K562 (cell line): ENCODE measurements around the gene SIK3. TPM values are rescaled to one million over a fixed set of nuclear protein-coding genes. Genes with fewer than 3 reads are reported as not detected.

Experiments used
- ATAC-seq: fragments of 200-7000 bp; cut with Tn5 transposase; 3 replicates; pipeline ENCODE4 v1.9.1; 2020; ENCODE audit warnings: moderate library complexity
- BruUV-seq: library from RNA; stranded (reverse); fragments of 400-500 nt; replicated peaks from 2 replicates; lab custom pipeline; 2021; lab: Mats Ljungman, UMichigan
- CTCF ChIA-PET: fragments of 300-600 bp; formaldehyde crosslinking; extraction: SDS; loops from one replicate; lab custom pipeline; 2021; ENCODE audit warnings: low intra/inter-chr PET ratio; lab: Yijun Ruan, JAX
- POLR2A ChIA-PET: fragments of 300-600, 350-650 bp; sonication (Branson Sonifier 250); formaldehyde crosslinking; extraction: SDS; loops from one replicate; lab custom pipeline; 2021; ENCODE audit warnings: antibody characterized with exemption, inconsistent platforms; lab: Yijun Ruan, JAX
- DNase-seq, 4 experiments: peaks; one replicate each; pipeline versions ENCODE4 v3.0.0 to v3.0.0-alpha.2; 2011 to 2018; ENCODE audit warnings: low spot score in 3 of 4, mixed read lengths in 3 of 4; ENCODE audit errors: extremely low read depth in 1 of 4
- FAIRE-seq: peaks from 2 replicates; lab custom pipeline; 2011; peaks lifted over from hg19 to GRCh38; lab: Jason Lieb, UNC
- H2AFZ ChIP-seq: 2 replicates; pipeline ENCODE4 v1.6.0; 2011; ENCODE audit warnings: low read depth, low read length, control low read depth, inconsistent platforms
- H3K27ac ChIP-seq: fragments of 200-600 bp; 3 replicates; pipeline ENCODE4 v1.8.0; 2011; ENCODE audit warnings: low read depth, mild to moderate bottlenecking, control low read depth, inconsistent platforms, low read length, moderate library complexity, mixed read lengths; ENCODE audit errors: extremely low read depth
- H3K27me3 ChIP-seq, 2 experiments: fragments of 300-600 bp in 1 of 2; 2 replicates in 1 of 2; 3 replicates in 1 of 2; pipeline versions ENCODE4 v1.6.0 to v1.8.0; 2011; ENCODE audit warnings: inconsistent platforms in 2 of 2, low read length in 2 of 2, mild to moderate bottlenecking in 1 of 2, mixed read lengths in 1 of 2, moderate library complexity in 1 of 2; ENCODE audit not compliant: control insufficient read depth in 2 of 2, insufficient read depth in 2 of 2
- H3K36me3 ChIP-seq: fragments of 300-600 bp; 3 replicates; pipeline ENCODE4 v1.8.0; 2011; ENCODE audit warnings: mild to moderate bottlenecking, low read length, inconsistent platforms; ENCODE audit not compliant: control insufficient read depth, insufficient read depth
- H3K4me1 ChIP-seq, 2 experiments: fragments of 200-600 bp in 1 of 2; replicated peaks in 1 of 2; 2 replicates in 1 of 2; 3 replicates in 1 of 2; pipeline versions ENCODE4 v1.5.1 to v1.8.0; 2011; ENCODE audit warnings: inconsistent platforms in 2 of 2, low read length in 2 of 2, mild to moderate bottlenecking in 1 of 2, mixed read lengths in 1 of 2, moderate library complexity in 1 of 2; ENCODE audit not compliant: control insufficient read depth in 2 of 2, insufficient read depth in 2 of 2
- H3K4me2 ChIP-seq: 2 replicates; pipeline ENCODE4 v1.6.1; 2011; ENCODE audit warnings: low read length, control low read depth, inconsistent platforms, mixed read lengths; ENCODE audit not compliant: insufficient read depth
- H3K4me3 ChIP-seq: fragments of 200-600 bp; sonication (generic), shearing (Covaris generic); 2 replicates; pipeline ENCODE4 v1.5.1; 2016; ENCODE audit warnings: control low read depth, inconsistent platforms
- H3K79me2 ChIP-seq: fragments of 200-600 bp; 3 replicates; pipeline ENCODE4 v1.8.0; 2011; ENCODE audit warnings: low read length, inconsistent platforms; ENCODE audit not compliant: control insufficient read depth, insufficient read depth
- H3K9ac ChIP-seq, 2 experiments: 2 replicates each; pipeline versions ENCODE4 v1.6.0 to v1.6.1; 2011; ENCODE audit warnings: low read depth in 2 of 2, low read length in 2 of 2, control low read depth in 1 of 2, inconsistent platforms in 1 of 2, mild to moderate bottlenecking in 1 of 2, mixed read lengths in 1 of 2; ENCODE audit not compliant: insufficient read depth in 1 of 2
- H3K9me1 ChIP-seq: one replicate; pipeline ENCODE4 v1.6.0; 2011; ENCODE audit warnings: inconsistent platforms, mild to moderate bottlenecking, low read length, moderate library complexity; ENCODE audit not compliant: control insufficient read depth, insufficient read depth
- H3K9me3 ChIP-seq: replicated peaks from 2 replicates; pipeline ENCODE4 v1.5.1; 2011; ENCODE audit warnings: low read depth, low read length, inconsistent platforms; ENCODE audit not compliant: control insufficient read depth, insufficient read depth
- H4K20me1 ChIP-seq: replicated peaks from 2 replicates; pipeline ENCODE4 v1.6.1; 2011; ENCODE audit warnings: low read length, inconsistent platforms, mixed read lengths; ENCODE audit not compliant: control insufficient read depth, insufficient read depth
- C11orf30 ChIP-seq: fragments of 450-650 bp; IDR thresholded peaks from 2 replicates; pipeline ENCODE4 v1.6.1; 2016; ENCODE audit warnings: low read depth, mild to moderate bottlenecking
- CBFA2T3 ChIP-seq: fragments of 450-650 bp; IDR thresholded peaks from 2 replicates; pipeline ENCODE4 v1.6.1; 2017
- CTBP1 ChIP-seq: fragments of 450-650 bp; IDR thresholded peaks from 2 replicates; pipeline ENCODE4 v1.6.1; 2016; ENCODE audit warnings: borderline replicate concordance
- DPF2 ChIP-seq: fragments of 450-650 bp; IDR thresholded peaks from 2 replicates; pipeline ENCODE4 v1.6.1; 2016
- GABPA ChIP-seq: fragments of 200-800 bp; sonication (Bioruptor generic); conservative IDR thresholded peaks from 2 replicates; pipeline ENCODE4 v1.6.1; 2016; ENCODE audit warnings: low read depth, missing genetic modification characterization, missing compliant biosample characterization
- JUND ChIP-seq, 2 experiments: IDR thresholded peaks; 2 replicates in 1 of 2; 3 replicates in 1 of 2; pipeline ENCODE4 v1.6.1; 2011; ENCODE audit warnings: borderline replicate concordance in 2 of 2, low read depth in 2 of 2, low read length in 2 of 2, improper control_type of control experiment in 1 of 2, missing biosample characterization in 1 of 2, missing genetic modification characterization in 1 of 2, missing genetic modification reagents in 1 of 2
- LCOR ChIP-seq: sonication (generic); formaldehyde crosslinking; IDR thresholded peaks from 2 replicates; pipeline ENCODE4 v1.8.0; 2022; ENCODE audit warnings: mild to moderate bottlenecking, missing genetic modification reagents
- MAFF ChIP-seq: IDR thresholded peaks from 2 replicates; pipeline ENCODE4 v1.6.1; 2012; ENCODE audit warnings: low read length, improper control_type of control experiment
- MAFG ChIP-seq: fragments of 450-650 bp; conservative IDR thresholded peaks from 2 replicates; pipeline ENCODE4 v1.6.1; 2016; ENCODE audit warnings: missing genetic modification characterization, missing compliant biosample characterization
- MAFK ChIP-seq: IDR thresholded peaks from 2 replicates; pipeline ENCODE4 v1.6.1; 2011; ENCODE audit warnings: low read length, improper control_type of control experiment
- MTA1 ChIP-seq: fragments of 450-650 bp; IDR thresholded peaks from 2 replicates; pipeline ENCODE4 v1.6.1; 2017; ENCODE audit warnings: borderline replicate concordance
- MYC ChIP-seq, 2 experiments: fragments of 250-450 bp in 1 of 2; sonication (Bioruptor Pico) in 1 of 2; IDR thresholded peaks; 2 replicates each; pipeline versions ENCODE4 v1.5.1 to v1.6.1; 2012 to 2021; ENCODE audit warnings: low read depth in 2 of 2, borderline replicate concordance in 1 of 2, improper control_type of control experiment in 1 of 2, low read length in 1 of 2, mild to moderate bottlenecking in 1 of 2, moderate library complexity in 1 of 2
- NFIC ChIP-seq: fragments of 450-650 bp; IDR thresholded peaks from 2 replicates; pipeline ENCODE4 v1.6.1; 2017; ENCODE audit warnings: mild to moderate bottlenecking, inconsistent platforms
- PHTF2 ChIP-seq: fragments of 250-450 bp; sonication (Bioruptor Pico); IDR thresholded peaks from 2 replicates; pipeline ENCODE4 v1.5.0; 2021; ENCODE audit warnings: mild to moderate bottlenecking
- PKNOX1 ChIP-seq: fragments of 450-650 bp; IDR thresholded peaks from 2 replicates; pipeline ENCODE4 v1.6.1; 2016
- SMARCA4 ChIP-seq: fragments of 450-650 bp; IDR thresholded peaks from 2 replicates; pipeline ENCODE4 v1.6.1; 2016
- SOX6 ChIP-seq: fragments of 450-650 bp; IDR thresholded peaks from 2 replicates; pipeline ENCODE4 v1.6.1; 2014; ENCODE audit warnings: mild to moderate bottlenecking
- TAL1 ChIP-seq: fragments of 450-650 bp; IDR thresholded peaks from 2 replicates; pipeline ENCODE4 v1.6.1; 2016; ENCODE audit warnings: mild to moderate bottlenecking
- TBL1XR1 ChIP-seq, 2 experiments: IDR thresholded peaks; 2 replicates each; pipeline ENCODE4 v1.6.1; 2012; ENCODE audit warnings: improper control_type of control experiment in 2 of 2, low read length in 2 of 2, mild to moderate bottlenecking in 1 of 2
- TCF15 ChIP-seq: fragments of 250-450 bp; sonication (Bioruptor Pico); IDR thresholded peaks from 2 replicates; pipeline ENCODE4 v1.8.0; 2022; ENCODE audit warnings: moderate library complexity, mild to moderate bottlenecking, inconsistent platforms
- TSC22D4 ChIP-seq: fragments of 450-650 bp; IDR thresholded peaks from 2 replicates; pipeline ENCODE4 v1.6.1; 2016; ENCODE audit warnings: missing genetic modification characterization, missing biosample characterization, control low read depth
- ZBTB7A ChIP-seq: IDR thresholded peaks from 2 replicates; pipeline ENCODE4 v1.6.1; 2011; ENCODE audit warnings: low read depth, mild to moderate bottlenecking, low read length, moderate library complexity, borderline replicate concordance; ENCODE audit not compliant: control insufficient read depth
- WGBS: fragments of 100-300 bp; shearing (Covaris generic); methylation state at CpG from one replicate; pipeline ENCODE4 v1.1.6; 2016; ENCODE audit warnings: low coverage, mixed read lengths; ENCODE audit not compliant: insufficient coverage; ENCODE audit errors: missing lambda C conversion rate; 5-methylcytosine and 5-hydroxymethylcytosine counted together
- in situ Hi-C: fragments of 300-500 bp; cut with MboI; formaldehyde crosslinking; loops from 4 replicates; pipeline ENCODE4 v1.15.0; 2018; ENCODE audit warnings: inconsistent platforms, mixed read lengths
- intact Hi-C: fragments of 100-400 bp; cut with micrococcal nuclease; formaldehyde crosslinking; loops from 2 replicates; pipeline ENCODE4 v1.14.2; 2022
- polyA plus RNA-seq, 8 experiments: library from polyadenylated mRNA; depleted of rRNA in 4 of 8; stranded (reverse) in 5 of 8; unstranded in 3 of 8; fragments of >200 nt; fragmentation: Nextera tagmentation in 2 of 8; fragmentation: Illumina TruSeq in 1 of 8; extraction: Ambion mirVana in 2 of 8; extraction: Trizol in 1 of 8; gene quantifications; 2 replicates each; pipeline versions ENCODE4 v1.2.1 to v1.2.3, GENCODE V29; 2011 to 2014; ENCODE audit warnings: inconsistent platforms in 1 of 8, missing spikeins in 1 of 8
- total RNA-seq, 7 experiments: library from RNA; depleted of rRNA in 6 of 7; stranded (reverse); fragments of >200 nt in 6 of 7; fragmentation: Illumina TruSeq in 2 of 7; extraction: Trizol in 2 of 7; gene quantifications; 2 replicates each; pipeline versions ENCODE4 v1.2.1 to v1.2.3, GENCODE V29; 2011 to 2021; ENCODE audit warnings: low replicate concordance in 1 of 7

Gene SIK3
- total and polyA plus RNA-seq, 9 of the 15 experiments (the other 6 are each of a cell fraction or from before 2014, with no cell fraction given) = 1.6 to 21.6 (median 8.0) TPM

- ChIA-PET POLR2A (interaction anchor here (0.6 to 1.1 kb wide), 5 partner anchors 12 to 154 kb away, joined by 3 to 4 read pairs (median 3); no protein-coding TSS in a partner anchor), CTCF (no interaction called here)
- 26% methylated on average over 3 of the region's 3 CpGs for WGBS
- Histone ChIP-seq H3K4me2 (no peak overlapping the region), H3K4me3 (no peak overlapping the region), H3K36me3 (no peaks in the 10 kb centered on the region), H3K4me1 (peaks cover 20 to 24% of the 10 kb centered on the region in 2 experiments; a peak in 4 of 5 replicates), H3K9me1 (no peaks in the 10 kb centered on the region), H4K20me1 (peaks cover 22% of the 10 kb centered on the region), H3K27me3 (no peaks in the 10 kb centered on the region), H3K9me3 (no peaks in the 10 kb centered on the region), H3K9ac (no peak overlapping the region), H3K79me2 (peaks cover 38% of the 10 kb centered on the region), H2AFZ (no peak overlapping the region), H3K27ac (no peak overlapping the region)
- in situ Hi-C loops = no loop called here
- ATAC-seq (peak; percentile 81), DNase-seq (peak in 2 of 4 experiments; percentile 39 to 72), FAIRE-seq (peak; percentile 46)
- BruUV-seq = no TSS peak
- intact Hi-C loops = loop anchor here (2.0 kb wide), 1 partner anchor 25 kb away; no protein-coding TSS in a partner anchor
- TF ChIP-seq MYC (IDR thresholded peaks at IDR 0.05; ENCODE audit: low read depth, low read length) = no peak
- no peak for TF ChIP-seq MYC (CRISPR knock-in tag; IDR thresholded peaks at IDR 0.05; ENCODE audit: borderline replicate concordance, low read depth)
- no peak for TF ChIP-seq JUND (IDR thresholded peaks at IDR 0.05; ENCODE audit: borderline replicate concordance, low read depth, low read length)
- TF ChIP-seq JUND (tag; IDR thresholded peaks at IDR 0.05; ENCODE audit: borderline replicate concordance, low read depth, low read length) = peak; percentile 31; the same call in 2 of the 3 replicates
- TF ChIP-seq GABPA (tag) = no peak
- peak; percentile 32; the same call in 1 of the 2 replicates for TF ChIP-seq MAFF
- peak; percentile 52 for TF ChIP-seq PKNOX1
- TF ChIP-seq MAFG (tag) = peak; percentile 78
- peak; percentile 48; the same call in 1 of the 2 replicates for TF ChIP-seq CTBP1
- no peak for TF ChIP-seq LCOR (CRISPR knock-in tag)
- peak; percentile 28; the same call in 1 of the 2 replicates for TF ChIP-seq TAL1
- no peak for TF ChIP-seq TCF15 (CRISPR knock-in tag)
- TF ChIP-seq ZBTB7A = no peak
- TF ChIP-seq NFIC = peak; percentile 96
- peak; percentile 68 for TF ChIP-seq DPF2
- TF ChIP-seq C11orf30 = peak; percentile 51; the same call in 1 of the 2 replicates
- TF ChIP-seq MTA1 = peak; percentile 50; the same call in 1 of the 2 replicates
- peak; percentile 50; the same call in 1 of the 2 replicates for TF ChIP-seq SMARCA4
- TF ChIP-seq TBL1XR1 (IDR thresholded peaks at IDR 0.05; ENCODE audit: low read length in 2 of 2) = 0 out of 4 replicates have a peak, but pooled peaks of 1 of the 2 experiments have one; percentile 23
- no peak for TF ChIP-seq PHTF2
- TF ChIP-seq MAFK = peak; percentile 27; the same call in 1 of the 2 replicates
- peak; percentile 11; the same call in 1 of the 2 replicates for TF ChIP-seq SOX6
- peak; percentile 65 for TF ChIP-seq CBFA2T3
- no peak for TF ChIP-seq TSC22D4 (tag)
Observed at GRCh38 chr11:117071344-117071787, 26.9 kb downstream of the SIK3 start.
